A673 (cell line): Measurements from ENCODE around the gene CEP164.

Experiments
- EZH2 ChIP-seq: fragments of 200-600 bp; sonication (generic); IDR thresholded peaks from 2 replicates; pipeline ENCODE4 v1.6.1; 2017; ENCODE audit warnings: borderline replicate concordance, low read depth, mild to moderate bottlenecking, mixed read lengths, antibody characterized with exemption, low read length; ENCODE audit not compliant: poor library complexity, severe bottlenecking
- TF ChIP-seq, protein P1 (sequence below): fragments of 300-800, 200-600 bp; sonication (generic); conservative IDR thresholded peaks from 2 replicates; pipeline ENCODE4 v1.5.1; 2017; ENCODE audit warnings: low read depth, mild to moderate bottlenecking, antibody characterized with exemption, low read length, moderate library complexity, mixed read lengths

- TF ChIP-seq, protein P1, sequence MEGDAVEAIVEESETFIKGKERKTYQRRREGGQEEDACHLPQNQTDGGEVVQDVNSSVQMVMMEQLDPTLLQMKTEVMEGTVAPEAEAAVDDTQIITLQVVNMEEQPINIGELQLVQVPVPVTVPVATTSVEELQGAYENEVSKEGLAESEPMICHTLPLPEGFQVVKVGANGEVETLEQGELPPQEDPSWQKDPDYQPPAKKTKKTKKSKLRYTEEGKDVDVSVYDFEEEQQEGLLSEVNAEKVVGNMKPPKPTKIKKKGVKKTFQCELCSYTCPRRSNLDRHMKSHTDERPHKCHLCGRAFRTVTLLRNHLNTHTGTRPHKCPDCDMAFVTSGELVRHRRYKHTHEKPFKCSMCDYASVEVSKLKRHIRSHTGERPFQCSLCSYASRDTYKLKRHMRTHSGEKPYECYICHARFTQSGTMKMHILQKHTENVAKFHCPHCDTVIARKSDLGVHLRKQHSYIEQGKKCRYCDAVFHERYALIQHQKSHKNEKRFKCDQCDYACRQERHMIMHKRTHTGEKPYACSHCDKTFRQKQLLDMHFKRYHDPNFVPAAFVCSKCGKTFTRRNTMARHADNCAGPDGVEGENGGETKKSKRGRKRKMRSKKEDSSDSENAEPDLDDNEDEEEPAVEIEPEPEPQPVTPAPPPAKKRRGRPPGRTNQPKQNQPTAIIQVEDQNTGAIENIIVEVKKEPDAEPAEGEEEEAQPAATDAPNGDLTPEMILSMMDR, result no peak
- TF ChIP-seq EZH2, result no peak
These were observed 113.7 kb downstream of the CEP164 start for GRCh38 chr11:117441146-117441975.
